Measurements from ENCODE around the gene SAMD1.

The SAMD1 gene

GRCh38 chr19:14056069-14056666 lies 34.4 kb downstream of the SAMD1 start:
- Histone ChIP-seq H3K4me3 (replicated peaks; ENCODE audit: insufficient read depth, low read length) (no peak overlapping the region), H3K27ac (replicated peaks) (no peak overlapping the region), H3K27me3 (ENCODE audit: insufficient read depth, poor library complexity, severe bottlenecking) (peaks cover 26% of the 10 kb centered on the region)
- DNase-seq (ENCODE audit: low read depth in 1 of 2, low spot score in 1 of 2), result no peak
- TF ChIP-seq POLR2AphosphoS5 (IDR thresholded peaks at IDR 0.05; ENCODE audit: low read depth) (no peak), SPI1 (IDR thresholded peaks at IDR 0.05; ENCODE audit: borderline replicate concordance, low read depth) (no peak), CTCF (IDR thresholded peaks at IDR 0.05; ENCODE audit: insufficient read depth, low read length) (no peak)

- Histone ChIP-seq H3K27me3 (ENCODE audit: insufficient read depth, poor library complexity, severe bottlenecking) (peaks cover 22% of the 10 kb centered on the region), H3K27ac (replicated peaks) (no peak overlapping the region), H3K4me3 (replicated peaks; ENCODE audit: insufficient read depth, low read length) (no peak overlapping the region)
- no peak for DNase-seq (ENCODE audit: low read depth in 1 of 2, low spot score in 1 of 2)
- TF ChIP-seq REST (IDR thresholded peaks at IDR 0.05; ENCODE audit: insufficient replicate concordance, low read depth) (no peak), POLR2AphosphoS5 (IDR thresholded peaks at IDR 0.05; ENCODE audit: low read depth) (no peak), GABPA (IDR thresholded peaks at IDR 0.05; ENCODE audit: low read depth) (no peak), SPI1 (IDR thresholded peaks at IDR 0.05; ENCODE audit: borderline replicate concordance, low read depth) (no peak)
Measured at GRCh38 chr19:14055396-14055795, 35.2 kb downstream of the SAMD1 start.

- H3K27me3 ChIP-seq (ENCODE audit: insufficient read depth, poor library complexity, severe bottlenecking), result peaks cover 22% of the 10 kb centered on the region
- H3K27ac ChIP-seq (replicated peaks), result no peak overlapping the region
- TF ChIP-seq GABPA (IDR thresholded peaks at IDR 0.05; ENCODE audit: low read depth) (no peak), CTCF (IDR thresholded peaks at IDR 0.05; ENCODE audit: insufficient read depth, low read length) (no peak), REST (IDR thresholded peaks at IDR 0.05; ENCODE audit: insufficient replicate concordance, low read depth) (no peak), POLR2AphosphoS5 (IDR thresholded peaks at IDR 0.05; ENCODE audit: low read depth) (no peak), SPI1 (IDR thresholded peaks at IDR 0.05; ENCODE audit: borderline replicate concordance, low read depth) (no peak)
- DNase-seq (ENCODE audit: low read depth in 1 of 2, low spot score in 1 of 2), result no peak
- no peak overlapping the region for H3K4me3 ChIP-seq (replicated peaks; ENCODE audit: insufficient read depth, low read length)
Measured at GRCh38 chr19:14054721-14055120, 35.8 kb downstream of the SAMD1 start.

GRCh38 chr19:14054099-14054498 lies 36.5 kb downstream of the SAMD1 start:
- Histone ChIP-seq H3K4me3 (replicated peaks; ENCODE audit: insufficient read depth, low read length) (no peak overlapping the region), H3K27ac (replicated peaks) (no peak overlapping the region), H3K27me3 (ENCODE audit: insufficient read depth, poor library complexity, severe bottlenecking) (peaks cover 20% of the 10 kb centered on the region)
- DNase-seq (ENCODE audit: low read depth in 1 of 2, low spot score in 1 of 2), result no peak
- TF ChIP-seq GABPA (IDR thresholded peaks at IDR 0.05; ENCODE audit: low read depth) (no peak), CTCF (IDR thresholded peaks at IDR 0.05; ENCODE audit: insufficient read depth, low read length) (no peak), REST (IDR thresholded peaks at IDR 0.05; ENCODE audit: insufficient replicate concordance, low read depth) (no peak), SPI1 (IDR thresholded peaks at IDR 0.05; ENCODE audit: borderline replicate concordance, low read depth) (no peak), POLR2AphosphoS5 (IDR thresholded peaks at IDR 0.05; ENCODE audit: low read depth) (no peak)

Data from HL-60 (cell line).